Embryonic facial prominence (tissue), 1 donor: ENCODE results near the gene SH3TC1.

Source experiments
- DNase-seq: peaks from one replicate; pipeline ENCODE4 v3.0.0-alpha.2; 2016; ENCODE audit errors: extremely low spot score

Gene SH3TC1

DNA sequence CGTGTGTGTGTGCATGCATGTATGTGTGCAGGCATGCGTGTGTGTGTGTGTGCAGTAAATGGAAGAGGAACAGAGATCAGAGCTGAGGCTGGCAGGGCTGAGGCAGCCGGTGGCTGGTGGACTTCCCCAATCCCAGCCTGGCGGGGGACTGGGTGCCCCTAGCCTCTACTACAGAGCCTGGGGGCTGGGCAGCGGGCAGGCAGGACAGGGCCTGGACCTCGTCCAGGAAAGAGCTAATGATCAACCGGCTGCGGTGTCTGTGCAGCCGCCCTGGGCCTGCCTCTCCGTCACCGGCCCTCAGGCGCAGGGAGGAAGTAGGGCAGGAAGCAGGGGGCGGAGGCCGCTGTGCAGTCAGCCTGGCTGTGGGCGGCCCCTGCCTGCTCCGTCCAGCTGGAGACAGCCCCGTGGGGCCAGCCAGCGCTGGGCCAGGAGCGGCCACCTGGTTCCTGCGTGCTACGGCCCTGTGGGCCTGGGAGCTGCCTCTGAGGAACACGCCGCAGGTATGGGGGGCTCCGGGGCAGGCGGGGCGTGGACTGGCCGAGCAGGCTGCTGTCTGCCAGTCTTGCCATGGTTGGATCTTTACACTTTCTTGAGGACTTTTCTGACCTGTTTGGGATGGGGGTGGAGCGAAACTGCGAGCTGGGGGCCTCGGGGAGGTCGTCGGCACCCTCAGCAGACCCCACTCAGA lies at the start of gene SH3TC1:
Gene SH3TC1 (plus strand): TSS at position 385 of the 688 bp plus-strand sequence. CDS start 5,905 bp downstream, outside the sequence.
- peak; percentile 24 for DNase-seq

DNA sequence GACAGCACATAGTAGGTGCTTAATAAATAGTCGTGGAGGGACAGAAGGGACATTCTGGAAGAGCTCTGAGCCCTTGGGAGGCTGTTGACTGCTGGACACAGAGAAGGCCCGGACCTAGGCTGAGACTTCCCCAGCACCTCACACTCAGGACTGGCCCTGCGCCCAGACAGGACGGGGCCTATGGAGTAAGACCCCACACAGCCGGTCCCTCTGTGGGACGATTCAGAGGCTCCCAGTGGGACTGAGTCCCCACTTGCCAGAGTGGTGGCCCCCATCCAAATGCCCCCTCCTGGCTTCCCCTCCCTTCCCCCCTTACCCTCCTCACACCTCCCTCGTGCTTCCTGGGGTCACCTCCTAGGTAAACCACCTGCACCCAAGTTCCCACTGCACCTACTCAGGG lies 49.4 kb upstream of the SH3TC1 start:
- no peak for DNase-seq

DNA sequence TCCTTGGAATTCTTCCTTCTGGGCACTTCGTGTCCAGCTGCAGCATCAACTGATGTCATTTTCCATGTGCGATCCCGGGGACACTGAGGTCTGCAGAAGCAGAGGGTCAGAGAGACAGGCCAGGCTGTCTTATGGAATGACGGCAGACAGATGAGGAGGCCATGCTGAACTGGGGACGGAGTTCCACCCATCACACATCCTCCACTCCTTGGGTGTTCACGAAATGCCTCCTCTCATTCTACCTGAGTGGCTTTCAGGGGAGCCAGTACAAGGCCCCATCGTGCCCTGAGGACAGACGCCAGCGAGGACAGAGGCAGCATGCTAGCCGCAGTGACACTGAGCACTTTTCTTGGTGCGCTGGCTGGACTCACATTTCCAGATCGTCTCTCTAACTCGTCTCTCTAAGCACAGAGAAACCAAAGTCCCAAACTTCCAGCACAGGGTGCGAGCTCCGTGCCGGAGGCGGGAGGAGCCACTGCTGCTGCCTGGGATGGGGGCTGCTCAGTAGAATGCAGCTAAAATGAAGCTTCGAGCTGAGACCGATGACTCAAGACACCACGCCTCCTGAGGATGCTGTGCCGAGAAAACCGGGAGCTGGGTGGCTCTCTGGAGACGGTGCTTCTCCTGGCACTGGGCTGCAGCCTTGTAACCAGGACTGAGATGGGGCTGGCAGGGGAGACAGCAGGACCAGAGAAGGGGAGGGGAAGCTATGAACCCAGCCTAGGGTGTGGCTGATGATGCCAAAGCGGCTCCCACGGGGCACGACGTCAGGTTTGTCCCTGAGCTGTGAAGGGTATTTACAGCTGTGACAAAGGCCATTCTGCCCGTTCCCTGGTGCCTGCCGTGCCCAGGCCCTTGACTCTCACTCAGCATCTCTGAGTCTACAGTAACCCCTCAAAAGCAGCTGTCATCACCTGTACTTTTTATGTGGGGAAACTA lies 48.7 kb upstream of the SH3TC1 start:
- no peak for DNase-seq

DNA sequence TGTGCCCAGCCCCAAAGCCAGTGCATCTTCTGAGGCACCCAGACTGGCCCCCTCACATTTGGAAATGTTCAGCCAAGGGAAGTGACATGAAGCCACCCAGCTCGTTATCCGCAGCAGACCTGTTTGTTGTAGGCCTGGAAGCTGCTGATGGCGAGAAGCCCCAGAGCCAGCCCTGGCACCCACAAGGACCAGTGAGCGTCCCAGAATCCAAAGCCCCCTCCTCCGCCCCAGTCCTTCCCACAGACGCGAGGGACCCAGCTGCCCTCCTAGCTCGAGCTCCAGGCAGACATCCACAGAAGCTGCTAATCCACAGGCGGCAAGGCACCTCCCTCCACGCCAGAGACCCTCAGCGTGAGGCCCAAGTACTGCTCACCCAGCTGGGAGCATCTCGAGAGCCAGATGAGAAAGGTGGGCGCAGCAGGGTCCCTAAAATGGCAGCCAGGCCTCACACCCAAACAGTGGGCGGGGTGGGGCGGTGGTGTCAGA lies 47.9 kb upstream of the SH3TC1 start:
- DNase-seq: no peak

DNA sequence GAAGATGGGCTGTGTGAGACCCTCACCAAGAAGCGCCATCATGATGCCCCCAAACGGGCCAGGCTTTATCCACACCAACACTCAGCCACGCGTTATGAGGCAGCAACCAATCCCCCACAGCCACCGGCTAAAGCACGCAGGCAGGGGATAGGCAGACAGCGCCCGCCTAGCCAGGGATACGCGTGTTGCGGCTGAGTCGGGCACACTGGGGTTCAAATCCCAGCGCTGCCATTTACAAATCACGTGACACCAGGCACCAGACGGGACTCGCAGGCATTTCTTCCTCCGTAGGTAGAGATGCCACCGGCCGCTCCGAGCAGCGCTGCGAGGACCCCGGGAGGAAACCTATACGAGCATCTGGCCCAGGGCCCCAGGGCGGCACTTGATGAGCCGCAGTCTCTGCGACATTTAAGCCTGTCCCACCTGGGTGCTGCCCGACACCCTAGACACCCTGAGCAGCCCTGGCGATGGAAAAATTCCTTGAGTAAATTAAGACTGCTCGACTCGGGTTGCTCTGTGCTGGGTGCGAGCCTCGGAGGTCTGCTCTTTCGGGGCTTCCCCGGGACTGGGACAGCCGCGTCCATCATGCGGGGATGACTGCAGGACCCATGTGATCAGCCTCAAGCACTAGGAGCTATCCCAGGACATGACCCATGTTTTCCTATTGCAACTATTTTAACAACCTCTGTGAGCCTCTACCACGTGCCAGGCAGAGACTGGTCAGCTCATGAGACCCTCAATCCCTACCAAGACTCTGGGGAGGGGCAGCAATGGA lies 46.8 kb upstream of the SH3TC1 start:
- DNase-seq: no peak

DNA sequence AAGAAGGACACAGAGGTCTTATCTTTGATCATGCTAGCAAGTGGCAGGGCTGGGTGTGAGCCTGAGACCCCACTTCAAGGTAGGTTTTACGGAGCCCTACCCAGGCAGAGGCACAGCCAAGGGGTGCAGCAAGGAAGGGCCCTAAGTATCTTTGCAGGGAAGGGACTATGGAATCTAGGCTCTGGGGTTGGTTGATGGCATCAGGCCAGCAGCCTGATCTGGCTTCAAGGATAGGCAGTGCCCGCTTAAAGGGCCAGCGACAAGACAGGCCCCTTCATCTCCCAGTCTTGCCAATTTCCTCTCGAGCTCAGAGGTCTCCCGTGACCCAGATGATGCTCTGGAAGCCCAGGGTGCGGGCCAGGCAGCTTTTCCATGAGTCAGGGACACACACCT lies 46.2 kb upstream of the SH3TC1 start:
- no peak for DNase-seq

DNA sequence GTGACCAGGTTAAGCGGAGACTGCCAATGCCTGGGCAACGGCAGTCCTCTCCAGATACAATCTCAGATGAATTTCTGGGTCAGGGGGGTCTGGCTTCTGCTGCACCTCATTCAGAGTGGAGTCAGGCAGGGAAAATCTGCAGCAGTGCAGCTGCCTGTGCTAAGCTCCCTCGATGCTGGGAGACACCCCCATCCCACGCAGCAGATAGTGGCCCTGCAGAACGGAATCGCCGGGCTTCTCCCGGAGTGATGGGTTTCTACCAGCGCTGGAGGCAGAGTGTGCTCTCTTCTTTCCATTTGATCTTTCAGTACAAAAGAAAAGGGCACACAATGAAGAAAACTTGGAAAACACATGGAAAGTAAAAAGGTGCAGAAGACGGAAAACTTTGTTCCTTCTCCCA lies 45.6 kb upstream of the SH3TC1 start:
- no peak for DNase-seq

DNA sequence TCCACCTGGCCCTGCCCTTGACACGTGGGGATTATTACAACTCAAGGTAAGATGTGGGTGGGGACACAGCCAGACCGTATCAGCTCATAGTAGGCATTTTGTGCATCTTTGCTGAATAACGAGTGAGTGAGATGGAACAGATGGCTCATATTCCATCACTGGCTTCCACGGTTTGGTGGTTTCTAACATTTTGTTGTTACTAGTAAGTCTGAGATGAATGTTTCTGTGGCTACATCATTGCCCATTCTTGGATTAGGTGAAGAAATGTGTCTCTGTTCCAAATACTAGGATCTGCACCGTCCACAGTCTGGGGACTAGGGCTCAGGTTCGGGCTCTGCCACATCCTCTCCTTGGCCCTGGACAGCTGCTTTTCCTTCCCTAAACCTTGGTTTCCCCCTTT lies 44.0 kb upstream of the SH3TC1 start:
- DNase-seq: no peak

DNA sequence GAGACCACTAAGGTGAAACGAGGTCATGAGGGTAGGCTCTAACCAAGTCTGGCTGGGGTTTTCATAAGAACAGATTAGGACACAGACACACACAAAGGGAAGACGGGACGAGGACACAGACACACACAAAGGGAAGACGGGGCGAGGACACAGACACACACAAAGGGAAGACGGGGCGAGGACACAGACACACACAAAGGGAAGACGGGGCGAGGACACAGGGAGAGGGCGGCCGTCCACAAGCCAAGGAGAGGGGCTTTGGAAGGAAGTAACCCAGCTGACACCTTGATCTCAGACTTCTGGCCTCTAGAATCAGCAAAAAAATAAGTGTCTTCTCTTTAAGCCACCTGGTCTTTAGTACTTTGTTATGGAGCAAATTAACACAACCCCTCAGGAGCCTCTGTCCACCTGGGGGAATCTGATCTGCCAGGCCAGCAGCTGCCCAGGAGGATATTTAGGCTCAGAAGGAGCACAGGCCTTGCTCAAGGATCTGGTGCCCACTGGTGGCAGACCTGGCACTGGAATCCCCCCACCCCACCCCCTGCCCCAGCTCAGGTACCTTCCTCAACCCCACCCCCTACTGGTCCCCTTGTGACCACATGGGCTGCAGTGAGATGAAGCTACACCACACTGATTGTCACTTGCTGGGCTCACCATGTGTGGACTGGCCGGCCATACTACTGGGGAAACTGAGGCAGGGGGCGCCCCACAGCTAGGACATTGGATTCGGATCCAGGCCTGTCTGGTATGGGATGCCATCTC lies 43.2 kb upstream of the SH3TC1 start:
- no peak for DNase-seq

DNA sequence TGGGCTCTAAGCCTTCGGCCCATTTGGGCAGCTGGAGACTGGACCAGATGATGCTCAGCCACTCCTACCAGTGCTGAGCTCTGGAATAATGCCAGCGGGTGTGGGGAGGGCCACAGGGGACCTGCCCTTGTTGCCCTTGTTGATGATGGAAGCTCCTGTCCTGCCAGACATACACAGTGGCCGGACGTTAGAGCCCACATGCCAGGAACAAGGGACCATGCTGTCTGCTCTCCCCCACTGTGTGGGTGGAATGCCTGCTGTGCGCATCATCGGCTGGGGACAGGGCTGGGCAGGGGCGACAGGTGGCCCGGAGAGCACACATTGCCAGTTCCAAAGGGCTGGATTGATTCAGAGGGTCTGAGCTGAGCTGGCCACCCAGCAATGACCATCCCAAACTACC lies 42.5 kb upstream of the SH3TC1 start:
- no peak for DNase-seq

DNA sequence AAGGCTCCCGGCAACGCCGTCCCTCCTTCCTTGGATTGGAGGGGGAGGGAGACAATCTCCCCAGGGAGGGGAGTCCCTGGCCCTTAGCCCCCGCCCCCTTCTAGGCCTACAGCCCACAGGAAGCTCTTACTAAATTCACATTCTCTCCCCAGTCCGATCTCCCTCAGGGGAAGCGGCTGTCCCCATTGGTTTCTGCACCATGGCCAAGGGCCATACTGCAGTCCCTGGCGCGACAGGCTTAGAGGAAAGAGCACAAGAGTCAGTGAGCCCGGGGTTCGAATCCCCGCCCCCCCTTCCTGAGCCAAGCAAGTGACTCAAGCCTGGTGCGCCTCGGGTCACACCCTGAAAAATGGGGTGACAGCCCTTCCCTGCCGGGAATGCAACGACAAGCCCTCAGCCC lies 41.6 kb upstream of the SH3TC1 start:
- no peak for DNase-seq

DNA sequence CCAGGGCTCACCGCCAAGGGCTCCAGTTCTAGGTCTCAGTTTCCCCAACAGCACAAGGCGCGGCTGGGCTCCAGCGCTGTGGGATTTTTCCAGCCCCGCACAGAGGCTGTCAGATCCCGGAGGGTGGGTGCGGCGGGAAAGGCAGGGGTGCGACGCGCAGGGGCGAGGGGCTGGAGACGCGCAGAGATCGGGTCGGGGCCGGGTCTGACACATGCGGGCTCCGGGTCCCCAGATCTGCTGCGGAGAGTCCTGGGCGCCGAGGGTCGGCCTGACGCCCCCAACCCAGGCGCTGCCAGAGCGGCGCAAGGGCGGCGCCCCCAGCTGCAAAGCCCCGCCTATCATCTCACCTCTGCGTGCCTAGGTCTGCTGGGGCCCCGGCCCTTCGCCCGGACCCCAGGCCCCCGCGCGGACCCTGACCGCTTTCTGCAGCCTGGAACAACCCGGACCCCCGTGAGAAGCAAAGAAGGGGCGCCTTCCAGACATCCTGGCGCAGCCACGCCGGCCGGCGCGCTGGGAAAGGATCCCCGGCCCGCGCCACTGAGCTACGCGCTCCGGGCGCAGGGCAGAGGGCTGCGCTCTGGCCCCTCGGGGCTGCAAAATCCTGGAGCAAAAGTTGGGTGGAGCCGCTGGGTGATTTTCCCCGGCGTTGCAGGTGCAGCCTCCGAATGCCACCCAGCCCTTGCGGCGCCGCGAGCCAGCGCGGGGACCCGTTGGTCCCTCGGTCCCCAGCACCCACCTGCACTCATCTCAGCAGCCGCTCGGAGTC lies 41.0 kb upstream of the SH3TC1 start:
- DNase-seq: no peak

DNA sequence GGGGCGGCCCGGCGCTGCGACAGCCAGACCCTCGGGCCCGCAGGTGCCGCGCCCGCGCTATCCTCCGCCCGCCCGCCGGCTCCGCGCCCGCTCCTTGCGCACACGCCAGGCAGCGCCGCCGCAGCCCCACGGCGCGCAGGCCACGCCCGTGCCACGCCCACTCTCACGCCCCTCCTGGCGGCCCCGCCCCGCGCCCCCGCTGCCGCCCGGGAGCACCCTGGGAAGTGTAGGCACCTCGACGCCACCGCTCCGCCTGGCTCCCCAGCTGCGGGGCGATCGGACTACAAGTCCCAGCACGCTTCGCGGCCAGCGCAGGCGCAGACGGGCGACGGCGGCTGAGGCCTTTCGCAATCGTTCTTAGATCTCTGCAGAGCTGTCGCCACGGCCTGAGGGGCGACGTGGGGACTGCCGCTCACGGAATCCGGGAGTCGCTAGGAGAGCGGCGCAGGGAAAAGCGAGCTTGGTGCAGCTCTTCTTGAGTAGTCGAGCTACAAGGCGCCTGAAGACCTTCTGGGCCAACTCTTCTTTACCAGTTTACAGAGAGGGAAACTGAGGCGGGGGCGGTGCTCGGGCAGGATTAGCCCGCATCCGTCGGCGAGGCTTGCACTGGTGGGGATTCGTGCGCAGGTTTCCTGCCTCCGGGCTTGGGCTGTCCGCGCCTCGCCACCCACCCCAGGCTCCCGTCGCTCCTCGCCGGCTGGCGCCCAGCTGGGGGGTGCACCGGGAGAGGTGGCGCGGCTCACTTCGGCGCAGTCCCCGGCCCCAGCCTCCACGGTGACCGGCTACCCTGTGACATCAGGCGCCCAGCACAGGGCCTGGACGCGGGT lies 40.2 kb upstream of the SH3TC1 start, which contains the start of gene ABLIM2:
Gene ABLIM2 (minus strand): TSS at position 104 of the 827 bp plus-strand sequence. CDS start 124 bp downstream, outside the sequence.
- DNase-seq: peak; percentile 91

DNA sequence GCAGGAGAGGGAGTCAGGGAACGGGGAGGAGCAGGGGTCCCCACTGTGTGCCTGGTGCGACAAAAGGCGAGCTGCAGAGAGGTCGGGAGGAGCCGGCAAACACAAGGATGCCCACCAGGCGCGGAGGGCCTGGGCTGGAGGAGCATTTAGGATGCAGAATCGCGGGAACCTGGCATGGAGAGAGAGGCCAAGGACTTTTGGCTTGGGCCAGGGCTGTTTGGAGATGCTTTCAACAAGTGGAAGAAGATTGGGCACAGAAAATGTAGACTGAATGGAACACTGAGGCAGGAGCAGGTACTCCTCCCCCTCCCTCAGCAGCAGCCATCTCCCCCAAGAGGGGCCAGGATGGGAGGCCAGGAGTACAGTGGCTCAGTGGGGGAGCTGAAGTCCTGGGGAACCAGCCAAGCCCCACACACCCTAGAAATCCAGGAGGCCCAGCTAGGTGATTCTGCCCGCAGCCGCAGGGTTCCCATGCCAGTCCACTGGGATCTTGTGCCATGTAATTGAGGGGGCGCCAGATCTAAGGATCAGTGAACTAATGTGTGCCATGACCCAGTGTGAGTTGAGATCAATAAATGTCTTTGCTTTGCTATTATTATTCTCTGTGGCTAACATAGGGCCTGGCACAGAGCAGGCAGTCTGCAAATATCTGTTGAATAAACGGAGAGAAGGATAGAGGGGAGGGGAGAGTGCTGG lies 39.4 kb upstream of the SH3TC1 start:
- no peak for DNase-seq

DNA sequence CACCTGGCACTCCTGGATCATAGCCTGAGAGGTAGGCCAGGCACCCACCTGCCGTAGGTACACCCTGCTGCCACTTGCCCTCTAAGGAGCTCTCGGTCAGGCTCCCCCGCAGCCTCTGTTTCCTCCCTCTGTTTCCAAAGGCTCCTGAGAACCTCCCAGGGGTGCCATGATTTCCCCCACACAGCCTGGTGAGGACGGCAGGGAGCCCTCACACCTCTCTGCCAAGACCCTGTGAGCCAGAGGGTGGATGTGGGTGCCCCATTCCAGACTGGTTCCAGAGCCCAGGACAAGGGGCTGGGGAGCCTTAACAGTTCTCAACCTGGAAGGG lies 38.9 kb upstream of the SH3TC1 start:
- no peak for DNase-seq

DNA sequence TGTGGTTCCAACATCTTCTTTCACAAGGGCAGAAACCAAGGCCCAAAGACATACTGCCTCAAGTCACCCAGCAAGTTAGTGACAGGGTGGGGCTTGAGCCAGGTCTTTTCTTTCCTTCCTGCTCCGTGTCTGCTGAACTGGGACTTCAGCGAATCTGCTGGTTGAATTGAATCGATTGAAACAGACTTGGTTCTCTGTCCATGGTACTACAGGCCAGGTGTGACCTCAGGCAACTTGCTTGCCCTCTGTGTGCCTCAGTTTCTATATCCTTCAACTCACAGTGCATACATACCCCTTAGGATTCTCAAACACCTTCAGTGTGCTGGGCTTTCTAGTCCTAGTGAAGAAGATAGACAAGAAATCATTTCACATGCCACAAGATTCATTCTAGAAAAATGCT lies 38.5 kb upstream of the SH3TC1 start:
- DNase-seq: no peak

DNA sequence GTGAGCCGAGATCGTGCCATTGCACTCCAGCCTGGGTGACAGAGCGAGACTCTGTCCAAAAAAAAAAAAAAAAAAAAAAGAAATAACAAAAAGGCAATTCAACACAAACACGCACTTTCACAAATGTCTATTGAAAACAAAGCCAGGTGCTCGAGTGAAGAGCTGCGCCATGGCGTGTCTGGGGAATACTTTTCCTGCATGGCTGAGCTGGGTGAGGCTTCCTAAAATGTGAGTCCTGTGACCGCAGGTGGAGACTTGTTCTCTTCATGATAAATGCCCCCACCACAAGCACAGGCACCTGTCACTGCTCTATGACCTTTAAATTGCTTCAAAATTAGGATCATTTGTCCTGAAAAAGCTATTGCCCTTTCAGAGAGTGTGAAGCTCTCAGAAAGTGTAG lies 36.5 kb upstream of the SH3TC1 start:
- no peak for DNase-seq

DNA sequence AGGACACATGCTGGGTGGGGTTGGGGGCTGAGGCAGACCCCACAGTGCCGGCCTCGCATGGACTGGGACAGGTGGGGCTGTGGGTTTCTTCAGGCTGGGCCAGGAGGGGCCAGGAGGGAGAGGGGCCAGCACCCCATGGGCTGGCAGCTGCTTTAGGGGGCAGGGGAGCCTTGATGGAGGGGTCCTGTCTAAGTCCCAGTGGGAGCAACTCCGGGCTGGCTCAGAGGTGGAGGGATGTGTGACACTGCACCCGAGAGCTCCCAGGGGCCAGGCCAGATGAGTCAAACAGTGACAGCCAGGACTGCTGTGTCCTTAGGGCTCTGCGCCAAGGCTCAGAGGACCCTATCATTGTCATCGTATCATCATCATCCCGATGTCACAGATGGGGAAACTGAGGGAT lies 36.1 kb upstream of the SH3TC1 start:
- no peak for DNase-seq
